Ectodermal cell (in vitro differentiated cells): ENCODE results near the gene CHST11.

Source experiments
- H3K27ac ChIP-seq: 2 replicates; pipeline ENCODE4 v1.7.0; 2013; ENCODE audit warnings: mild to moderate bottlenecking, low read depth, low read length; ENCODE audit not compliant: insufficient read depth, poor library complexity, severe bottlenecking
- H3K27me3 ChIP-seq: 2 replicates; pipeline ENCODE4 v1.7.0; 2013; ENCODE audit warnings: mild to moderate bottlenecking, low read length; ENCODE audit not compliant: insufficient read depth, control insufficient read depth, poor library complexity, severe bottlenecking
- H3K36me3 ChIP-seq: one replicate; pipeline ENCODE4 v1.7.0; 2013; ENCODE audit warnings: low read length; ENCODE audit not compliant: control insufficient read depth, insufficient read depth
- H3K4me1 ChIP-seq: one replicate; pipeline ENCODE4 v1.7.0; 2013; ENCODE audit warnings: low read length; ENCODE audit not compliant: control insufficient read depth, insufficient read depth
- H3K4me3 ChIP-seq: 2 replicates; pipeline ENCODE4 v1.7.0; 2013; ENCODE audit warnings: low read depth, low read length, control low read depth; ENCODE audit not compliant: insufficient read depth
- H3K9me3 ChIP-seq: 2 replicates; pipeline ENCODE4 v1.7.0; 2013; ENCODE audit warnings: mild to moderate bottlenecking, low read length, moderate library complexity; ENCODE audit not compliant: control insufficient read depth
- WGBS, 2 experiments: methylation state at CpG; one replicate each; pipeline ENCODE4 v1.1.7; 2013; ENCODE audit warnings: missing lambda C conversion rate in 2 of 2; 5-methylcytosine and 5-hydroxymethylcytosine counted together

CHST11 gene

GRCh38 chr12:104459368-104459909, 2.7 kb downstream of the CHST11 start:
- H3K27me3 ChIP-seq: peaks cover 20% of the 10 kb centered on the region
- no peaks in the 10 kb centered on the region for H3K36me3 ChIP-seq
- 64 to 67% methylated on average over 7 of the region's 7 CpGs for WGBS, 2 experiments
- H3K4me1 ChIP-seq: peaks cover 7% of the 10 kb centered on the region
- no peaks in the 10 kb centered on the region for H3K9me3 ChIP-seq
- H3K27ac ChIP-seq: no peak overlapping the region
- H3K4me3 ChIP-seq: peak overlapping the region; percentile 86

- H3K4me1 ChIP-seq: peaks cover 7% of the 10 kb centered on the region
- 75 to 80% methylated on average over 10 of the region's 10 CpGs for WGBS, 2 experiments
- no peaks in the 10 kb centered on the region for H3K36me3 ChIP-seq
- H3K4me3 ChIP-seq: no peak overlapping the region
- no peak overlapping the region for H3K27ac ChIP-seq
- H3K27me3 ChIP-seq: peaks cover 12% of the 10 kb centered on the region
- no peaks in the 10 kb centered on the region for H3K9me3 ChIP-seq
These were observed 3.4 kb downstream of the CHST11 start for GRCh38 chr12:104460041-104460719.

GRCh38 chr12:104460973-104461698, 4.4 kb downstream of the CHST11 start:
- Histone ChIP-seq H3K4me3 (no peak overlapping the region), H3K4me1 (peaks cover under 1% of the 10 kb centered on the region), H3K27me3 (peaks cover 7% of the 10 kb centered on the region), H3K9me3 (no peaks in the 10 kb centered on the region), H3K36me3 (no peaks in the 10 kb centered on the region), H3K27ac (no peak overlapping the region)
- whole genome bisulfite sequencing, 2 experiments: 87 to 90% methylated on average over 5 of the region's 5 CpGs

GRCh38 chr12:104462325-104462724, 5.6 kb downstream of the CHST11 start:
- 100% methylated on average over 1 of the region's 1 CpG for whole genome bisulfite sequencing, 2 experiments
- no peaks in the 10 kb centered on the region for H3K4me1 ChIP-seq

GRCh38 chr12:104462931-104463339, 6.2 kb downstream of the CHST11 start:
- H3K27ac ChIP-seq: no peak overlapping the region
- no peaks in the 10 kb centered on the region for H3K9me3 ChIP-seq
- H3K4me3 ChIP-seq: no peak overlapping the region
- H3K27me3 ChIP-seq: peaks cover 7% of the 10 kb centered on the region
- WGBS, 2 experiments: 100% methylated on average over 1 of the region's 1 CpG
- no peaks in the 10 kb centered on the region for H3K36me3 ChIP-seq
- no peaks in the 10 kb centered on the region for H3K4me1 ChIP-seq

More at GRCh38 chr12:104462325-104462724, 5.6 kb downstream of the CHST11 start:
- peaks cover 7% of the 10 kb centered on the region for H3K27me3 ChIP-seq
- no peak overlapping the region for H3K27ac ChIP-seq
- no peak overlapping the region for H3K4me3 ChIP-seq
- H3K36me3 ChIP-seq: no peaks in the 10 kb centered on the region
- H3K9me3 ChIP-seq: no peaks in the 10 kb centered on the region

GRCh38 chr12:104463368-104463767, 6.6 kb downstream of the CHST11 start:
- WGBS, 2 experiments: 93 to 100% methylated on average over 1 of the region's 1 CpG
- peaks cover 5% of the 10 kb centered on the region for H3K27me3 ChIP-seq
- H3K36me3 ChIP-seq: no peaks in the 10 kb centered on the region
- H3K4me1 ChIP-seq: no peaks in the 10 kb centered on the region
- H3K4me3 ChIP-seq: no peak overlapping the region
- H3K9me3 ChIP-seq: no peaks in the 10 kb centered on the region
- no peak overlapping the region for H3K27ac ChIP-seq

- Histone ChIP-seq H3K27me3 (no peaks in the 10 kb centered on the region), H3K4me3 (no peak overlapping the region), H3K27ac (no peak overlapping the region), H3K4me1 (no peaks in the 10 kb centered on the region), H3K36me3 (no peaks in the 10 kb centered on the region), H3K9me3 (no peaks in the 10 kb centered on the region)
- 91 to 93% methylated on average over 3 of the region's 3 CpGs for WGBS, 2 experiments
These were observed 8.2 kb downstream of the CHST11 start for GRCh38 chr12:104464899-104465298.

- no peaks in the 10 kb centered on the region for H3K4me1 ChIP-seq
- no peak overlapping the region for H3K27ac ChIP-seq
- WGBS, 2 experiments: 94 to 97% methylated on average over 2 of the region's 2 CpGs
- no peaks in the 10 kb centered on the region for H3K27me3 ChIP-seq
- H3K9me3 ChIP-seq: no peaks in the 10 kb centered on the region
- H3K36me3 ChIP-seq: no peaks in the 10 kb centered on the region
- no peak overlapping the region for H3K4me3 ChIP-seq
These were observed 10.1 kb downstream of the CHST11 start for GRCh38 chr12:104466709-104467345.

GRCh38 chr12:104467346-104467837, 10.6 kb downstream of the CHST11 start:
- Histone ChIP-seq H3K4me1 (no peaks in the 10 kb centered on the region), H3K27ac (no peak overlapping the region), H3K9me3 (no peaks in the 10 kb centered on the region), H3K36me3 (no peaks in the 10 kb centered on the region), H3K4me3 (no peak overlapping the region), H3K27me3 (no peaks in the 10 kb centered on the region)
- WGBS, 2 experiments: 88 to 97% methylated on average over 3 to 5 of the region's 5 CpGs

- no peaks in the 10 kb centered on the region for H3K9me3 ChIP-seq
- no peak overlapping the region for H3K4me3 ChIP-seq
- no peaks in the 10 kb centered on the region for H3K27me3 ChIP-seq
- H3K36me3 ChIP-seq: no peaks in the 10 kb centered on the region
- peaks cover 6% of the 10 kb centered on the region for H3K4me1 ChIP-seq
- 92 to 93% methylated on average over 5 of the region's 5 CpGs for WGBS, 2 experiments
- H3K27ac ChIP-seq: no peak overlapping the region
These were observed 11.6 kb downstream of the CHST11 start for GRCh38 chr12:104468371-104468770.
